ENCODE measurements around the gene ERI3.

ERI3 gene

DNA sequence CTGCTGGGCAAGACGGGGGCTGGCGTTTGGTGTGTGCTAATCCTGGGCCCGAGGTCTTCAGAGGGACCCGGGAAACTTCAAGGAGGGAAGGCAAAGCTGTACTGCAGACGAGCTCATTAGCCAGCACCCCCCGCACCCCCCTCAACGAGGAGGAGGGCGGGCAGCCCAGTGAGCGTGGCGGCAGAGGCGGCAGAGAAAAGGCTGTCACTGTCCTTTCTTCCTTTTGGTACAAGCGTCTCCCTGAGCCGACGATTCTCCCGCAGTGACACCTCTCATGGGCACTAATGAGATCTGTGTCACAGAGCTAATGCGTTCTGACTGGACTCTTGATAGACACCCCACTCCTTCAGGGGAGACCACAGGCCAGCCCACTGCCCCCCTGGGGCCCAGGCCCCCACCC lies 112.3 kb downstream of the ERI3 start:
- Mint-ChIP-seq H3K27me3 (no peaks in the 10 kb centered on the region), H3K9me3 (no peaks in the 10 kb centered on the region), H3K27ac (no peak overlapping the region), H3K4me1 (peaks cover 3% of the 10 kb centered on the region), H3K36me3 (peaks cover 14% of the 10 kb centered on the region), H3K4me3 (no peak overlapping the region)
- ATAC-seq (ENCODE audit: low read depth) (no peak), DNase-seq (ENCODE audit: low spot score in 2 of 2) (no peak)

- DNase-seq (ENCODE audit: low spot score in 2 of 2) (no peak), ATAC-seq (ENCODE audit: low read depth) (no peak)
- no peaks in the 10 kb centered on the region for H3K27me3 Mint-ChIP-seq
- no peak overlapping the region for H3K27ac Mint-ChIP-seq
- peaks cover 12% of the 10 kb centered on the region for H3K36me3 Mint-ChIP-seq
- H3K4me3 Mint-ChIP-seq, result no peak overlapping the region
- no peaks in the 10 kb centered on the region for H3K9me3 Mint-ChIP-seq
- peaks cover 3% of the 10 kb centered on the region for H3K4me1 Mint-ChIP-seq
Measured at GRCh38 chr1:44240802-44241671, 114.0 kb downstream of the ERI3 start.

DNA sequence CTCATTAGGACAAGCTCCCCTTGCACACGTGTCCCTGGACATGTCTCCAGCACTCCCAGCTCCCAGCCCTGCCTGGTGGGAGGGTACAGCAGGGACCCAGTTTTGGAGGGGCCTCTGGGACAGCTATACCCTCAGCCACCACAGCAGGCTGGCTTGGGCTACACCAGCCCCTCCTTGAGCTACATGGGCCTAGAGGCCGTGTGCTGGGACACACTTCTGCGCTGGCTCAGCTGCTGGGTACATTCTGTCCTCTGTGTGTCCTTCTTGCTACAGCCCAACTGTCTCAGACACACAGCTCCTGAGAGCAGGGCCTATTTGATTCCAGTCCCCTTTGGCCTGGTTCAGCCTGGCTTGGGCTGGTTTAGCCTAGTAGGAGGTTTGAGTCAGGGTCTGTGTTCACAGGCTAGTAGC lies 115.1 kb downstream of the ERI3 start:
- no peaks in the 10 kb centered on the region for H3K27me3 Mint-ChIP-seq
- no peaks in the 10 kb centered on the region for H3K9me3 Mint-ChIP-seq
- peaks cover 3% of the 10 kb centered on the region for H3K4me1 Mint-ChIP-seq
- H3K36me3 Mint-ChIP-seq, result peaks cover 11% of the 10 kb centered on the region
- no peak overlapping the region for H3K4me3 Mint-ChIP-seq
- DNase-seq (ENCODE audit: low spot score in 2 of 2), result no peak
- no peak for ATAC-seq (ENCODE audit: low read depth)
- no peak overlapping the region for H3K27ac Mint-ChIP-seq

DNA sequence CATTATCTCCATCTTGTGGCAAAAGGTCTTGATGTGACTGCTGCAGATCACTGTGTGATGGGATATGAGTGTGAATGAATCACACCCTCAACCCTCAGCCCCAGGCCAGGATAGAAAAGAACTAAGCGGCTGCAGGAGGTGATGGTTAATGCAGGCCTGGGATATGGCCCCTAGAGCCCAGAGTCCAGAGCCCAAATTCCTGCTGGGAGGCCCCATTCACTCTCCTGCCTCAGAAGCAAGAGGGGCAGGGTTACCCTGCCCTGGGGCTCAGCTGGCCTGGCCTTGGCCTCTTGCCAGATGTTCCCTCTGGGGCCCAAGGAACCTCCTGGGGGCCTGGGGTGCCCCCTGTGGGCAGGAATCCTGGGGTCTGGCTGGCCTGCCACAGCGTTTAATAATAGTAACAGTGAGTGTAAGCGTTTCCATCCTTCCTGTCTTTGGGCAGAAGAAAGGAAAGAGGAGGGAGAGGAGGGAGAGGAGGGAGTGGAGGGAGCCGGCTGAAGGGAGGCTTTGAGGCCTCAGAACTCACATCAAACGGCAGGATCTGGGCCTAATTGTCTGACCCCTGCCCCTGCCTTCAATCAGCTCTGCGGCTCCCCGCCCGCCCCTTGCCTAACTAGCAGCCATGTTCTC lies 115.6 kb downstream of the ERI3 start:
- H3K4me1 Mint-ChIP-seq, result peaks cover 3% of the 10 kb centered on the region
- H3K9me3 Mint-ChIP-seq, result no peaks in the 10 kb centered on the region
- no peaks in the 10 kb centered on the region for H3K27me3 Mint-ChIP-seq
- H3K36me3 Mint-ChIP-seq, result peaks cover 9% of the 10 kb centered on the region
- no peak overlapping the region for H3K4me3 Mint-ChIP-seq
- no peak for DNase-seq (ENCODE audit: low spot score in 2 of 2)
- no peak overlapping the region for H3K27ac Mint-ChIP-seq
- ATAC-seq (ENCODE audit: low read depth), result no peak

GRCh38 chr1:44238660-44239059 lies 116.4 kb downstream of the ERI3 start:
- Mint-ChIP-seq H3K27me3 (no peaks in the 10 kb centered on the region), H3K4me1 (peaks cover 3% of the 10 kb centered on the region), H3K4me3 (no peak overlapping the region), H3K27ac (no peak overlapping the region), H3K36me3 (peaks cover 9% of the 10 kb centered on the region), H3K9me3 (no peaks in the 10 kb centered on the region)
- ATAC-seq (ENCODE audit: low read depth), result no peak
- no peak for DNase-seq (ENCODE audit: low spot score in 2 of 2)

DNA sequence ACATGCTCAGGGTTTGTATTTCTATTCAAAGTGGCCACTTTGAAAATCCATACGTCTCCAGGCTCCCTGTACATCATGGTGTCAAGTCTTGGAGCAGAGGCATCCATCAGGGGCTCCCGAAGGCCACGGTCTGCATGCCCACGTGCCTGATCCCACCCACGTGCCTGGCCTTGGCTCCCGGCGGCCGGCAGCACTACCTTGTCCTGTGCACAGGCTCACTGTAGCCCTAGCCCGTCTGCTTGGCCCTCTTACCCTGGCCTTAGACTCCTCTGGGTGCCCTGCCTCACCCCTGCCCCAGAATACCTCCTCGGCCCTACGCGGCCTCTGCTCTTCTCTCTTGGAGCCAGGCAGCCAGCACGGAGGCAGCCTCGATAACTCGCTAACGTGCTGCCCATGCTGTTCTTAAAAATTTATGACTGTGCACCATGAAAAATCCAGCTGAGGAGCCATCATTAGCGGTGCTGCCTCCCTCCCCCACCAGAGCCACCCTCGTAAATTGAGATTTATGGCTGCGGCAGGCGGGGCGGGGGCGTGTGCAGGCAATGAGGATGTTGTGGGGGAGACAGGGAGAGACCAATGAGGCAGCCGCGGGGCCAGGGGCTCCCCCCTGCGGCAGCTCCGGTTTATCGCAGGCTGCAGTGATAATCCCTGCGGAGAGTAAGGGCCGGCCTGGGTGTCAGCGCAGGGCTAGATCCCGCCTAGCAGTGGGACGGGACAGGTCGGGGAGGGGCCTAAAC lies 117.2 kb downstream of the ERI3 start:
- DNase-seq (ENCODE audit: low spot score in 2 of 2) (peak; percentile 23 to 34), ATAC-seq (ENCODE audit: low read depth) (peak; percentile 85)
- H3K27me3 Mint-ChIP-seq, result no peaks in the 10 kb centered on the region
- H3K27ac Mint-ChIP-seq, result no peak overlapping the region
- H3K36me3 Mint-ChIP-seq, result peaks cover 14% of the 10 kb centered on the region
- no peaks in the 10 kb centered on the region for H3K9me3 Mint-ChIP-seq
- H3K4me1 Mint-ChIP-seq, result peaks cover 3% of the 10 kb centered on the region
- H3K4me3 Mint-ChIP-seq, result no peak overlapping the region

DNA sequence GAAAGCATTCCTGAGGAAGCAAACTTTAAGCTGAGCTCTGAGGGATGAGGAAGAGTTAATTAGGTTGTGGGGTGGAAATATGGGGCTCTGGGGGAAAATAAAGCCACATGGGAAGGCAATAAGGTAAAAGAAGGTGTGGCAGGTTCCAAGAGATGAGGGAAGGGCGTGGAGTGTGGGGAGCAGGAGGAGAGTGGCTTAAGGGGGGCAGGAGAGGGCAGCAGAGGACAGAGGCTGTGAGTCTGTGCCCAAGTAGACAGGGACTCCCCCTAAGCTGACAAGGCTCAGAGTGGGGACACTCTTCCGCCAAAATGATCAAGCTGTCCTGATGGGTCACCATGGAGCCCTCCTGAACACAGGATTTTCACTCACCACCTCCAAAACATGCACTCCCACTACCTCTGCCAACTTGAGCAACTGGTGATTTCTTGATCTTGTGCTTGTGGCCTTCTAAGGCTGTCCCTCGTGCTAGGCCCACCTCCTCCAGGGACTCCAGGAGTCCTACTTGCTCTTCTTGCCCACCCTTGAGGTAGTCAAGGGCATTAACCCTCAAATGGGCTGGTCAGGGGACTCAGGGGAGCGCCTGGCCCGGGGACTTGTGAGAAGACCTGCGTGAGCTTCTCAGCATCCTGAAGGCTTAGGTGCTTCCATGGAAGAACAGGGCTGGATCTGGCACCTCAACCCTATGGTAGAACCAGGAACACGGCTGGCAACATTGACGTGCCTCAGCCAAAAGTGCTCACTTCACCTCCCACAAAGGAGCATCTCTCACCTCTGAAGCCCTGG lies 118.4 kb downstream of the ERI3 start:
- DNase-seq (ENCODE audit: low spot score in 2 of 2) (no peak), ATAC-seq (ENCODE audit: low read depth) (no peak)
- Mint-ChIP-seq H3K4me3 (no peak overlapping the region), H3K36me3 (peaks cover 20% of the 10 kb centered on the region), H3K9me3 (no peaks in the 10 kb centered on the region), H3K27me3 (no peaks in the 10 kb centered on the region), H3K4me1 (peaks cover 3% of the 10 kb centered on the region), H3K27ac (peak overlapping the region; percentile 43)

- H3K27me3 Mint-ChIP-seq, result no peaks in the 10 kb centered on the region
- DNase-seq (ENCODE audit: low spot score in 2 of 2) (no peak), ATAC-seq (ENCODE audit: low read depth) (no peak)
- no peak overlapping the region for H3K4me3 Mint-ChIP-seq
- H3K27ac Mint-ChIP-seq, result peak overlapping the region; percentile 43
- peaks cover 3% of the 10 kb centered on the region for H3K4me1 Mint-ChIP-seq
- no peaks in the 10 kb centered on the region for H3K9me3 Mint-ChIP-seq
- H3K36me3 Mint-ChIP-seq, result peaks cover 20% of the 10 kb centered on the region
Measured at GRCh38 chr1:44235808-44236207, 119.2 kb downstream of the ERI3 start.

- DNase-seq (ENCODE audit: low spot score in 2 of 2), result no peak
- H3K27ac Mint-ChIP-seq, result no peak overlapping the region
- ATAC-seq (ENCODE audit: low read depth), result no peak
Measured at GRCh38 chr1:44233593-44233992, 121.5 kb downstream of the ERI3 start.

GRCh38 chr1:44230796-44231195 lies 124.3 kb downstream of the ERI3 start:
- no peak overlapping the region for H3K27ac Mint-ChIP-seq

More at GRCh38 chr1:44233593-44233992, 121.5 kb downstream of the ERI3 start:
- H3K36me3 Mint-ChIP-seq, result peaks cover 24% of the 10 kb centered on the region
- H3K27me3 Mint-ChIP-seq, result no peaks in the 10 kb centered on the region
- no peaks in the 10 kb centered on the region for H3K4me1 Mint-ChIP-seq
- no peak overlapping the region for H3K4me3 Mint-ChIP-seq
- H3K9me3 Mint-ChIP-seq, result no peaks in the 10 kb centered on the region

GRCh38 chr1:44229435-44230167 lies 125.5 kb downstream of the ERI3 start:
- no peaks in the 10 kb centered on the region for H3K4me1 Mint-ChIP-seq
- ATAC-seq (ENCODE audit: low read depth), result no peak
- no peaks in the 10 kb centered on the region for H3K27me3 Mint-ChIP-seq
- no peak overlapping the region for H3K27ac Mint-ChIP-seq
- no peak for DNase-seq (ENCODE audit: low spot score in 2 of 2)
- H3K36me3 Mint-ChIP-seq, result peaks cover 18% of the 10 kb centered on the region
- H3K4me3 Mint-ChIP-seq, result no peak overlapping the region
- H3K9me3 Mint-ChIP-seq, result no peaks in the 10 kb centered on the region

More at GRCh38 chr1:44230796-44231195, 124.3 kb downstream of the ERI3 start:
- Mint-ChIP-seq H3K27me3 (no peaks in the 10 kb centered on the region), H3K4me3 (no peak overlapping the region), H3K36me3 (peaks cover 22% of the 10 kb centered on the region), H3K4me1 (no peaks in the 10 kb centered on the region), H3K9me3 (no peaks in the 10 kb centered on the region)
- DNase-seq (ENCODE audit: low spot score in 2 of 2), result no peak
- no peak for ATAC-seq (ENCODE audit: low read depth)

DNA sequence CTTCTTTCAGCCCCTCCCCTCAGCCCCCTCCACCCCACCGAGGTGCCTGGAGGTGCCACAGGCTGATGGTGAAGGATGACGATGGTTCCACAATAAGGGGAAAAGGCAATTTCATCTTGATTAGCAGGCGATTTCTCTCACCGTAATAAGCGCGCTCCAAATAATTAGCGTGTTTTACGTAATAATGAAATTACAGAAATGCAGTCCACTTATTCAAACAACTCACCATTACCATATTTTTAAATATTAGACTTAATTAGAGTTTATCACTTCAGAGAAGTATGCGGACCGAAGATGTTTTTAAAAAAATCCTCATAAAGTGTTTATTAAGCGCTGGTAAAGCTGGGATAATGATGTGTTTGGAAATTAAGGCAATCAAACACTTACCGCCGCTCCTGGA lies 126.8 kb downstream of the ERI3 start:
- ATAC-seq (ENCODE audit: low read depth), result no peak
- Mint-ChIP-seq H3K4me3 (no peak overlapping the region), H3K4me1 (peaks cover 7% of the 10 kb centered on the region)

GRCh38 chr1:44227211-44227610 lies 127.8 kb downstream of the ERI3 start:
- Mint-ChIP-seq H3K27ac (no peak overlapping the region), H3K4me3 (no peak overlapping the region), H3K27me3 (no peaks in the 10 kb centered on the region), H3K4me1 (peaks cover 13% of the 10 kb centered on the region), H3K36me3 (peaks cover 6% of the 10 kb centered on the region), H3K9me3 (no peaks in the 10 kb centered on the region)
- DNase-seq (ENCODE audit: low spot score in 2 of 2) (no peak), ATAC-seq (ENCODE audit: low read depth) (no peak)

More for the DNA sequence above, 126.8 kb downstream of the ERI3 start:
- no peaks in the 10 kb centered on the region for H3K27me3 Mint-ChIP-seq
- H3K36me3 Mint-ChIP-seq, result peaks cover 14% of the 10 kb centered on the region
- DNase-seq (ENCODE audit: low spot score in 2 of 2), result no peak
- no peaks in the 10 kb centered on the region for H3K9me3 Mint-ChIP-seq
- H3K27ac Mint-ChIP-seq, result no peak overlapping the region

Data from memory B cell (primary cell).